AG20443 (cell line): Measurements from ENCODE around the gene HADHB.
"Not testable (repeated sequence)": the region's sequence is repeated elsewhere in the genome, so short reads cannot be mapped to it uniquely, and the experiment has no call there.

Experiments used
- DNase-seq: peaks from one replicate; pipeline ENCODE4 v3.0.0; 2012; ENCODE audit warnings: low spot score, mixed read lengths

Gene HADHB

DNA sequence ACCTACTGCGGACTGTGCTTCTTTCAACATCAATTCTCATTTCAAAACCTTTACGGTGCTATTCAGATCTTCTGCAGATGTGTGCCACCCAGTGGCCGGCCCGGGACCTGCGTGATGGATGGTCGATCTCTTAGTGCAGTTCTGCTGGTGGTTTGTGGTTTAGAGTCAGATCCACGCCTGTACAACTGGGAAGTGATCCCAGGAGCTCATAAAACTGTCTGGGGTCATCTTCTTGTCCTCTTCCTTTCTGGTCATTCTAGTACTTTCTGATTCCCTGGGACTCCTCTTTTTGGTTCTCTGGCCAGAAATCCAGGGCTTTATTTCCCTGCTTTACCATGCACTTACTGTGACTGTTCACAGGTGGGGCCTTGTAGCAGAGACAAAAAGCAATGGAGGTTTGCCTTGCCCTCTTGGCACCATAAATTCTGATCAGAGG is 85.4 kb downstream of the HADHB start:
- peak; percentile 93 for DNase-seq

DNA sequence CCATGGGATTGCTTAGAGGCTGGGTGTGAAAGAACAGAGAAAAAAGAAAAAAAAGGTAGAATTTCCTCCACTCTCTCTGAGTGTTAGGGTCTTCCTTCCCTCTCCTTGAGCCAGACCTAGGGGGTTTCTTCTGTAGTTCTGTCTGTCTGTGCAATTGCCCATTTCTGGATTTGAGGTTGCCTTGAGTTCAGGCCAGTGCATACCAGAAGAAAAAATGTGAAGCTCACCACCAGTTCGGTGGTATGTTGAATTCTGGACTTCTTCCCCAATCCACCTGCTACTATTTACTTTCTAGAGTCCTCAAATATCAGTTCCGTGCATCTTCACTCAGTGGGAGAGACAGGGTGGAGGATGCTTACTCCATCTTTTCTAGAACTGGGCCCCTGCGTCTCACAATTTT is 85.9 kb downstream of the HADHB start:
- peak; percentile 35 for DNase-seq

- not testable (repeated sequence) for DNase-seq
These were observed 86.6 kb downstream of the HADHB start for GRCh38 chr2:26331321-26331720.

DNA sequence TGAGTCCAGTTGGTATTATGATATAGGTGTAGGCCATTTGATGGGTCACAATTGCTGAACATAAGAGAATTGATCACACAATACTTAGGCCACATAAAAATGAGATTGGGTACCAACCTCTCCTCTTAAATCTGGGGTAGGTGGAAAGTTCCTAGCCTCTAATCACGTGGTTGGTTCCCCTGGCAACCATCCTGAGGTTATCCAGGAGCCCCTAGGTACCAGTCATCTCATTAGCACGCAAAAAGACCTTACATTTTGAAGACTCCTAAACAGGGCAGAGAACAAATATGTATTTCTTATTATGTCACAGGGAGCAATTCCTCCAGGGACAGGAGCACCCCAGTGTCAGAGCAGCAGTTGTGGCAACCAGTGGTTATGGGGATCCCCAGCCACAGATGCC is 88.6 kb downstream of the HADHB start:
- no peak for DNase-seq

DNA sequence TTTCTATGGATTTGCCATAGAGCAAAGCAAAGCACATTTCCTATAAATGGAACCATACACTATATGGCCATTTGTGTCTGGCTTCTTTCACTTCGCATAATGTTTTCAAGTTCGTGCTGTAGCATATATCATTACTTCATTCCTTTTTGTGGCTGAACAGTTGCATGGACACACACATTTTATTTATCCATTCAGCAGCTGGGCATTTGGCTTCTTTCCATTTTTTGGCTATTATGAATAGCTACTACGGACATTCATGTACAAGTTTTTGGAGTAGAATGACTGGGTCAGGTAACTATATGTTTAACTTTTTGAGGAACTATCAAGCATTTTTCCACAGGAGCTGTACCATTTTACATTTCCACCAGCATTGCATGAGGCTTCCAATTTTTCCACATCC is 90.5 kb downstream of the HADHB start:
- no peak for DNase-seq

- no peak for DNase-seq
These were observed 92.0 kb downstream of the HADHB start for GRCh38 chr2:26336719-26337118.

DNA sequence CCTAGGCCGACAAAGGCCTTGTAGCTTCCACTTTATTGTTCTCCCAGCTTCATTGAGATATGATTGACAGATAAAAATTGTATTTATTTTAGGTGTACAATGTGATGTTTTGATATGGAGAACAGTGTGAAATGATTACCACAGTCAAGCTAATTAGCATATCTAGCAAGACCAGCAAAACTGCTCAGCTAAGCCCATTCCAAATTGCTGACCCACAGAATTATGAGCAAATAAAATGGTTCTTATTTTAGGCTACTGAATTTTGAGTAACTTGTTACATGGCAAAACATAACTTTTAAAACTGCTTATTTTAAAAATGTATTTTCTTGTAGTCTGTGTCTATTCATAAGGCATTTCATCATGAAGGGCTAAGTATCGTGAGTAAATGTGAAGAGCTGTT is 92.6 kb downstream of the HADHB start:
- DNase-seq: no peak
